Liver (tissue), 9 donors: ENCODE data around the gene GALNT16. TPM values are rescaled to one million over a fixed set of nuclear protein-coding genes. Genes with fewer than 3 reads are reported as not detected.

Experiments
- DNase-seq: peaks from one replicate; pipeline ENCODE4 v3.0.0-alpha.2; 2017; ENCODE audit warnings: low spot score
- H3K27ac ChIP-seq, 2 donors: one replicate each; pipeline ENCODE4 v1.7.0; 2013; ENCODE audit warnings: inconsistent platforms in 2 of 2, low read length in 2 of 2, control low read depth in 1 of 2, low read depth in 1 of 2, mild to moderate bottlenecking in 1 of 2
- H3K27me3 ChIP-seq, 4 donors: one replicate each; pipeline versions ENCODE4 v1.6.1 to v1.7.0; 2013; ENCODE audit warnings: low read length in 3 of 4, inconsistent platforms in 1 of 4, mild to moderate bottlenecking in 1 of 4, moderate library complexity in 1 of 4; ENCODE audit not compliant: control insufficient read depth in 4 of 4, insufficient read depth in 4 of 4
- H3K36me3 ChIP-seq, 4 donors: one replicate each; pipeline versions ENCODE4 v1.6.1 to v1.7.0; 2013; ENCODE audit warnings: low read length in 3 of 4, mild to moderate bottlenecking in 3 of 4, low read depth in 1 of 4, moderate library complexity in 1 of 4; ENCODE audit not compliant: control insufficient read depth in 4 of 4, insufficient read depth in 3 of 4
- H3K4me1 ChIP-seq, 4 donors: one replicate each; pipeline versions ENCODE4 v1.6.1 to v1.7.0; 2013; ENCODE audit warnings: low read length in 3 of 4, mild to moderate bottlenecking in 3 of 4, moderate library complexity in 1 of 4; ENCODE audit not compliant: control insufficient read depth in 4 of 4, insufficient read depth in 4 of 4
- H3K4me3 ChIP-seq, 3 donors: one replicate each; pipeline versions ENCODE4 v1.6.1 to v1.7.0; 2013; ENCODE audit warnings: low read length in 3 of 3, control low read depth in 1 of 3, low read depth in 1 of 3, mild to moderate bottlenecking in 1 of 3
- H3K9ac ChIP-seq, 2 donors: one replicate each; pipeline ENCODE4 v1.7.0; 2013; ENCODE audit warnings: low read length in 2 of 2, mild to moderate bottlenecking in 2 of 2, moderate library complexity in 2 of 2, control low read depth in 1 of 2, low read depth in 1 of 2
- H3K9me3 ChIP-seq, 4 donors: one replicate each; pipeline versions ENCODE4 v1.6.1 to v1.7.0; 2013; ENCODE audit warnings: low read length in 3 of 4; ENCODE audit not compliant: control insufficient read depth in 4 of 4
- EGR1 ChIP-seq, 2 donors: IDR thresholded peaks; 2 replicates each; pipeline ENCODE4 v1.6.1; 2016 to 2018; ENCODE audit warnings: antibody characterized with exemption in 2 of 2, low read depth in 2 of 2
- FOXA1 ChIP-seq: IDR thresholded peaks from 2 replicates; pipeline ENCODE4 v1.6.1; 2016; ENCODE audit warnings: antibody characterized with exemption
- FOXA2 ChIP-seq: IDR thresholded peaks from 2 replicates; pipeline ENCODE4 v1.6.1; 2016; ENCODE audit warnings: antibody characterized with exemption
- GABPA ChIP-seq, 2 donors: IDR thresholded peaks in 1 of 2; conservative IDR thresholded peaks in 1 of 2; 2 replicates each; pipeline ENCODE4 v1.6.1; 2016; ENCODE audit warnings: antibody characterized with exemption in 2 of 2, mild to moderate bottlenecking in 1 of 2, moderate library complexity in 1 of 2
- HNF4A ChIP-seq, 2 donors: conservative IDR thresholded peaks; 2 replicates each; pipeline ENCODE4 v1.6.1; 2016; ENCODE audit warnings: antibody characterized with exemption in 2 of 2, mild to moderate bottlenecking in 2 of 2
- HNF4G ChIP-seq: IDR thresholded peaks from 2 replicates; pipeline ENCODE4 v1.6.1; 2016; ENCODE audit warnings: antibody characterized with exemption
- JUND ChIP-seq, 2 donors: IDR thresholded peaks; 2 replicates each; pipeline ENCODE4 v1.6.1; 2016; ENCODE audit warnings: antibody characterized with exemption in 2 of 2
- NR2F2 ChIP-seq: IDR thresholded peaks from 2 replicates; pipeline ENCODE4 v1.6.1; 2016; ENCODE audit warnings: antibody characterized with exemption
- RAD21 ChIP-seq, 2 donors: IDR thresholded peaks; 2 replicates each; pipeline ENCODE4 v1.6.1; 2016; ENCODE audit warnings: antibody characterized with exemption in 2 of 2, mild to moderate bottlenecking in 2 of 2
- RXRA ChIP-seq, 2 donors: IDR thresholded peaks; 2 replicates each; pipeline ENCODE4 v1.6.1; 2017 to 2018; ENCODE audit warnings: antibody characterized with exemption in 2 of 2, mild to moderate bottlenecking in 1 of 2
- SP1 ChIP-seq: IDR thresholded peaks from 2 replicates; pipeline ENCODE4 v1.6.1; 2018; ENCODE audit warnings: antibody characterized with exemption, mild to moderate bottlenecking
- TAF1 ChIP-seq: conservative IDR thresholded peaks from 2 replicates; pipeline ENCODE4 v1.6.1; 2016; ENCODE audit warnings: antibody characterized with exemption, mild to moderate bottlenecking
- YY1 ChIP-seq: IDR thresholded peaks from 2 replicates; pipeline ENCODE4 v1.6.1; 2016; ENCODE audit warnings: antibody characterized with exemption, mild to moderate bottlenecking
- WGBS: extraction: QIAGEN DNeasy Blood & Tissue Kit; methylation state at CpG from one replicate; pipeline ENCODE4 v1.1.7; 2013; 5-methylcytosine and 5-hydroxymethylcytosine counted together
- polyA plus RNA-seq, 2 donors: library from polyadenylated mRNA; stranded (reverse) in 1 of 2; unstranded in 1 of 2; fragments of 200-250 nt in 1 of 2; fragments of >200 nt in 1 of 2; fragmentation: Nextera tagmentation in 1 of 2; extraction: Ambion mirVana in 1 of 2; gene quantifications; one replicate each; pipeline versions ENCODE4 v1.2.1 to v1.2.3, GENCODE V29; 2013 to 2015
- total RNA-seq, 2 donors: library from RNA; depleted of rRNA; stranded (reverse); fragments of >200 nt; gene quantifications; one replicate each; pipeline ENCODE4 v1.2.3, GENCODE V29; 2014
- TF ChIP-seq, protein P1 (sequence below): IDR thresholded peaks from 2 replicates; pipeline ENCODE4 v1.6.1; 2016; ENCODE audit warnings: antibody characterized with exemption
- TF ChIP-seq, protein P2 (sequence below): IDR thresholded peaks from 2 replicates; pipeline ENCODE4 v1.6.1; 2016; ENCODE audit warnings: antibody characterized with exemption, mild to moderate bottlenecking
- TF ChIP-seq, protein P3 (sequence below): IDR thresholded peaks from 2 replicates; pipeline ENCODE4 v1.6.1; 2016; ENCODE audit warnings: antibody characterized with exemption
- TF ChIP-seq, protein P4 (sequence below): fragments of 150-350 bp; IDR thresholded peaks from 2 replicates; pipeline ENCODE4 v1.5.1; 2017; ENCODE audit warnings: improper control_type of control experiment, low read depth, low read length; ENCODE audit not compliant: missing input control
- TF ChIP-seq, protein P5 (sequence below): IDR thresholded peaks from 2 replicates; pipeline ENCODE4 v1.6.1; 2016; ENCODE audit warnings: antibody characterized with exemption
- donor health status: healthy.
- donor health status: healthy.
- donor health status: healthy.
- donor health status: healthy.
- donor health status: healthy.

Gene GALNT16
- total and polyA plus RNA-seq, 4 donors = 0.25 to 1.2 (median 0.71) TPM

DNA sequence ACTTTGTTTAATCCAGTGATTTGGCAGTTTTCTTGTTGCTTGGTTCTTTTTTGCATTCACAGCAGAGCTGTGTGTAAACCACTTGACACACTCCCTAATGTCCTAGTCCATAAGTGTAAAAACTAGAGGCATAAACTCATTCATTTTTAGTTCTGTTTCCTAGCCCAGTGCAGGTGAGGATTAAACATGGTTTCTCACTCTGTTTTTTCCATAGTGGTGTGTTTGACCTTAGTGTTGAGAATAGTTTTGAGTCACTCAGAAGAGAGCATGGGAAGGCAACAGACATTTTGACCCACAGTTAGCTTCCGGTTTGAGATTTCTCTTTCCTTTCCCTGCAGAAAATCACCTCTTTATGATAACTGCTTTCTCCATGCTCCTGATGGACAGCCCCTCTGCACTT lies 24.2 kb upstream of the GALNT16 start:
- Histone ChIP-seq H3K36me3 (peaks cover 15 to 56% (median 26%) of the 10 kb centered on the region in 4 donors), H3K9me3 (no peaks in the 10 kb centered on the region), H3K4me3 (no peak overlapping the region), H3K27me3 (no peaks in the 10 kb centered on the region), H3K9ac (no peak overlapping the region), H3K4me1 (no peaks in the 10 kb centered on the region), H3K27ac (no peak overlapping the region)
- no peak for DNase-seq
- TF ChIP-seq YY1 = no peak
- no peak for TF ChIP-seq RXRA (IDR thresholded peaks at IDR 0.05)
- TF ChIP-seq HNF4G = no peak
- no peak for TF ChIP-seq SP1
- TF ChIP-seq, protein P1, sequence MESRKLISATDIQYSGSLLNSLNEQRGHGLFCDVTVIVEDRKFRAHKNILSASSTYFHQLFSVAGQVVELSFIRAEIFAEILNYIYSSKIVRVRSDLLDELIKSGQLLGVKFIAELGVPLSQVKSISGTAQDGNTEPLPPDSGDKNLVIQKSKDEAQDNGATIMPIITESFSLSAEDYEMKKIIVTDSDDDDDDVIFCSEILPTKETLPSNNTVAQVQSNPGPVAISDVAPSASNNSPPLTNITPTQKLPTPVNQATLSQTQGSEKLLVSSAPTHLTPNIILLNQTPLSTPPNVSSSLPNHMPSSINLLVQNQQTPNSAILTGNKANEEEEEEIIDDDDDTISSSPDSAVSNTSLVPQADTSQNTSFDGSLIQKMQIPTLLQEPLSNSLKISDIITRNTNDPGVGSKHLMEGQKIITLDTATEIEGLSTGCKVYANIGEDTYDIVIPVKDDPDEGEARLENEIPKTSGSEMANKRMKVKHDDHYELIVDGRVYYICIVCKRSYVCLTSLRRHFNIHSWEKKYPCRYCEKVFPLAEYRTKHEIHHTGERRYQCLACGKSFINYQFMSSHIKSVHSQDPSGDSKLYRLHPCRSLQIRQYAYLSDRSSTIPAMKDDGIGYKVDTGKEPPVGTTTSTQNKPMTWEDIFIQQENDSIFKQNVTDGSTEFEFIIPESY = no peak
- TF ChIP-seq RAD21 (IDR thresholded peaks at IDR 0.05) = no peak
- no peak for TF ChIP-seq HNF4A (conservative IDR thresholded peaks at IDR 0.05)
- no peak for TF ChIP-seq EGR1 (IDR thresholded peaks at IDR 0.05; ENCODE audit: low read depth in 2 of 2)
- TF ChIP-seq, protein P2, sequence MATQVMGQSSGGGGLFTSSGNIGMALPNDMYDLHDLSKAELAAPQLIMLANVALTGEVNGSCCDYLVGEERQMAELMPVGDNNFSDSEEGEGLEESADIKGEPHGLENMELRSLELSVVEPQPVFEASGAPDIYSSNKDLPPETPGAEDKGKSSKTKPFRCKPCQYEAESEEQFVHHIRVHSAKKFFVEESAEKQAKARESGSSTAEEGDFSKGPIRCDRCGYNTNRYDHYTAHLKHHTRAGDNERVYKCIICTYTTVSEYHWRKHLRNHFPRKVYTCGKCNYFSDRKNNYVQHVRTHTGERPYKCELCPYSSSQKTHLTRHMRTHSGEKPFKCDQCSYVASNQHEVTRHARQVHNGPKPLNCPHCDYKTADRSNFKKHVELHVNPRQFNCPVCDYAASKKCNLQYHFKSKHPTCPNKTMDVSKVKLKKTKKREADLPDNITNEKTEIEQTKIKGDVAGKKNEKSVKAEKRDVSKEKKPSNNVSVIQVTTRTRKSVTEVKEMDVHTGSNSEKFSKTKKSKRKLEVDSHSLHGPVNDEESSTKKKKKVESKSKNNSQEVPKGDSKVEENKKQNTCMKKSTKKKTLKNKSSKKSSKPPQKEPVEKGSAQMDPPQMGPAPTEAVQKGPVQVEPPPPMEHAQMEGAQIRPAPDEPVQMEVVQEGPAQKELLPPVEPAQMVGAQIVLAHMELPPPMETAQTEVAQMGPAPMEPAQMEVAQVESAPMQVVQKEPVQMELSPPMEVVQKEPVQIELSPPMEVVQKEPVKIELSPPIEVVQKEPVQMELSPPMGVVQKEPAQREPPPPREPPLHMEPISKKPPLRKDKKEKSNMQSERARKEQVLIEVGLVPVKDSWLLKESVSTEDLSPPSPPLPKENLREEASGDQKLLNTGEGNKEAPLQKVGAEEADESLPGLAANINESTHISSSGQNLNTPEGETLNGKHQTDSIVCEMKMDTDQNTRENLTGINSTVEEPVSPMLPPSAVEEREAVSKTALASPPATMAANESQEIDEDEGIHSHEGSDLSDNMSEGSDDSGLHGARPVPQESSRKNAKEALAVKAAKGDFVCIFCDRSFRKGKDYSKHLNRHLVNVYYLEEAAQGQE = no peak
- no peak for TF ChIP-seq FOXA1
- TF ChIP-seq NR2F2 = no peak
- WGBS = 95% methylated on average over 1 of the region's 1 CpG

DNA sequence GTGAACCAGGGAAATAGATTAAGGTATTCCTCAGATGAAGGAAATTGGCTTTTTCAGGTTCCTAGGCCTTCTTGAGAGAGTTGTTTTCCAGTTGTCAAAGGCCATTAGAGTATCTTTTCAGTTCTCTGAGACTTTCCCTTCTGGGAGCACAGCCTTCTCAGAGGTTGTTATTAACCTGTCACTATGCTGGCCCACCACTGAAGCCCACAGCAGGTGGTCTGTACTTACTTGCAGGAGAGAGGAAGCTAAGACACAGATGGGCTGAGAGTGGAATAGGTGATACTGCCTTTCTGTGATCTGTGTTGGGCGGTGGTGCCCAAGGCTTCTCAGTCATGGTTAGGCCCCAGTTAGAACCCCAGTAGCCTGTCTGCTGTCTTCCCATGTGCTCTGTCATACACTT lies 22.8 kb upstream of the GALNT16 start:
- H3K9me3 ChIP-seq = no peaks in the 10 kb centered on the region
- no peaks in the 10 kb centered on the region for H3K27me3 ChIP-seq
- H3K36me3 ChIP-seq = peaks cover 14 to 61% (median 31%) of the 10 kb centered on the region in 4 donors
- H3K9ac ChIP-seq = no peak overlapping the region
- no peak overlapping the region for H3K4me3 ChIP-seq
- WGBS = 96% methylated on average over 1 of the region's 1 CpG
- TF ChIP-seq, protein P2 = no peak
- TF ChIP-seq RAD21 (IDR thresholded peaks at IDR 0.05) = no peak
- no peak for TF ChIP-seq NR2F2
- TF ChIP-seq TAF1 = no peak
- TF ChIP-seq, protein P3, sequence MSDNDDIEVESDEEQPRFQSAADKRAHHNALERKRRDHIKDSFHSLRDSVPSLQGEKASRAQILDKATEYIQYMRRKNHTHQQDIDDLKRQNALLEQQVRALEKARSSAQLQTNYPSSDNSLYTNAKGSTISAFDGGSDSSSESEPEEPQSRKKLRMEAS = no peak
- TF ChIP-seq HNF4G = no peak
- no peak for TF ChIP-seq EGR1 (IDR thresholded peaks at IDR 0.05; ENCODE audit: low read depth in 2 of 2)
- no peak for TF ChIP-seq GABPA (IDR thresholded peaks at IDR 0.05 in 1 of 2, conservative IDR thresholded peaks at IDR 0.05 in 1 of 2)
- TF ChIP-seq, protein P4, sequence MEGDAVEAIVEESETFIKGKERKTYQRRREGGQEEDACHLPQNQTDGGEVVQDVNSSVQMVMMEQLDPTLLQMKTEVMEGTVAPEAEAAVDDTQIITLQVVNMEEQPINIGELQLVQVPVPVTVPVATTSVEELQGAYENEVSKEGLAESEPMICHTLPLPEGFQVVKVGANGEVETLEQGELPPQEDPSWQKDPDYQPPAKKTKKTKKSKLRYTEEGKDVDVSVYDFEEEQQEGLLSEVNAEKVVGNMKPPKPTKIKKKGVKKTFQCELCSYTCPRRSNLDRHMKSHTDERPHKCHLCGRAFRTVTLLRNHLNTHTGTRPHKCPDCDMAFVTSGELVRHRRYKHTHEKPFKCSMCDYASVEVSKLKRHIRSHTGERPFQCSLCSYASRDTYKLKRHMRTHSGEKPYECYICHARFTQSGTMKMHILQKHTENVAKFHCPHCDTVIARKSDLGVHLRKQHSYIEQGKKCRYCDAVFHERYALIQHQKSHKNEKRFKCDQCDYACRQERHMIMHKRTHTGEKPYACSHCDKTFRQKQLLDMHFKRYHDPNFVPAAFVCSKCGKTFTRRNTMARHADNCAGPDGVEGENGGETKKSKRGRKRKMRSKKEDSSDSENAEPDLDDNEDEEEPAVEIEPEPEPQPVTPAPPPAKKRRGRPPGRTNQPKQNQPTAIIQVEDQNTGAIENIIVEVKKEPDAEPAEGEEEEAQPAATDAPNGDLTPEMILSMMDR = no peak
- TF ChIP-seq YY1 = no peak
- TF ChIP-seq JUND (IDR thresholded peaks at IDR 0.05) = no peak
- TF ChIP-seq, protein P1 = no peak
- TF ChIP-seq FOXA2 = no peak
- no peak for TF ChIP-seq HNF4A (conservative IDR thresholded peaks at IDR 0.05)
- TF ChIP-seq RXRA (IDR thresholded peaks at IDR 0.05) = no peak
- TF ChIP-seq, protein P5, sequence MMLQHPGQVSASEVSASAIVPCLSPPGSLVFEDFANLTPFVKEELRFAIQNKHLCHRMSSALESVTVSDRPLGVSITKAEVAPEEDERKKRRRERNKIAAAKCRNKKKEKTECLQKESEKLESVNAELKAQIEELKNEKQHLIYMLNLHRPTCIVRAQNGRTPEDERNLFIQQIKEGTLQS = no peak
- H3K27ac ChIP-seq = no peak overlapping the region
- no peak for DNase-seq
- H3K4me1 ChIP-seq = no peaks in the 10 kb centered on the region
